ENCODE measurements around the gene ELMO3.

Gene ELMO3

GRCh38 chr16:67226804-67227566 lies 28.1 kb downstream of the ELMO3 start, which contains the start of gene TMEM208:
Gene TMEM208 (plus strand): TSS chr16:67227130. CDS start chr16:67227219, 89 bp downstream.
- peak; percentile 98 for DNase-seq

- DNase-seq, result no peak
Observed at GRCh38 chr16:67227567-67227921, 28.6 kb downstream of the ELMO3 start.

DNA sequence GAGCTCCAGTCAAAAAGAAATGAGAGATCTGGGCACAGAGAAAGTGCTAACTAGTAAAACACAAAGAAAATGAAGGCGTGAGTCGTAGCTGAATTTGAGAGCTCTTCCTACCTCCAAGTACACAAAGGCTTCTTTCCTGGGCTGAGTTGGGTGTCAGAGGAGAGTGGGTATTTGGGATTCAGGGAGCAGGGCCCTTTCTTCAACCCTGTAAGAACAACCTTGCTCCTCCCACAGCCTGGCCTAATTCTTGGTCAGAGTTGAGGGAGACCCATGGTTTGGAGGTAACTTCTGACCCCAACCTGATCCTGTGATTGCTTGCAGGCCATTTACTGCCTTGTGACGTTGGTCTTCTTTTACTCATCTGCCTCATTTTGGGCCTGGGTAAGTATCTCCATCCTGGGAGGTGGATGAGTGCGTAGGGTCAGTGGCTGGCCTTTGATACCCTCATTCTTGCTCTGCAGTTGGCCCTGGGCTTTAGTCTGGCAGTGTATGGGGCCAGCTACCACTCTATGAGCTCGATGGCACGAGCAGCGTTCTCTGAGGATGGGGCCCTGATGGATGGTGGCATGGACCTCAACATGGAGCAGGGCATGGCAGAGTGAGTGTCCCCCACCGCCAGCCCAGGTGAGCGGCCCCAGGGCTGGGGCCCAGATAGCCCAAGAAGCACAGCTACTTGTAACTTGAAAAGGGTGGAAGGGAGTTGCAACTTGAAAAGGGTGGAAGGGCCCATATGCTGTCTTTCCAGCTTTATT lies 29.3 kb downstream of the ELMO3 start:
- no peak for DNase-seq

DNA sequence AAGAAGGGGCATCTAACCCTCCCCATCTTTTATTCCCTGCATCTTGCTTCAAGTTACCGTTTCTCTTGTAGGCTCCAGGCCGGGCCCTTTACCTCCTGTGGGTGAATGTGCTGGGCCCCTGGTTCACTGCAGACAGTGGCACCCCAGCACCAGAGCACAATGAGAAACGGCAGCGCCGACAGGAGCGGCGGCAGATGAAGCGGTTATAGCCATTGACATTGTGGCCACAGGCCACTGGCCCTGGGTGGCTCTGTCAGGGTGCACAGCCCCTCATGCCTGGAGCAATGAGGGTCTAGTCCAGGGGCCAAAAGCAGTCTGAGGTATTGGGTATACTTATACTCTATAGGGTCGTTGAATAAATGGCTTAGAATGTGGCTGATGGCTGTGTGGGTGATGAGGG lies 30.0 kb downstream of the ELMO3 start:
- DNase-seq, result no peak

DNA sequence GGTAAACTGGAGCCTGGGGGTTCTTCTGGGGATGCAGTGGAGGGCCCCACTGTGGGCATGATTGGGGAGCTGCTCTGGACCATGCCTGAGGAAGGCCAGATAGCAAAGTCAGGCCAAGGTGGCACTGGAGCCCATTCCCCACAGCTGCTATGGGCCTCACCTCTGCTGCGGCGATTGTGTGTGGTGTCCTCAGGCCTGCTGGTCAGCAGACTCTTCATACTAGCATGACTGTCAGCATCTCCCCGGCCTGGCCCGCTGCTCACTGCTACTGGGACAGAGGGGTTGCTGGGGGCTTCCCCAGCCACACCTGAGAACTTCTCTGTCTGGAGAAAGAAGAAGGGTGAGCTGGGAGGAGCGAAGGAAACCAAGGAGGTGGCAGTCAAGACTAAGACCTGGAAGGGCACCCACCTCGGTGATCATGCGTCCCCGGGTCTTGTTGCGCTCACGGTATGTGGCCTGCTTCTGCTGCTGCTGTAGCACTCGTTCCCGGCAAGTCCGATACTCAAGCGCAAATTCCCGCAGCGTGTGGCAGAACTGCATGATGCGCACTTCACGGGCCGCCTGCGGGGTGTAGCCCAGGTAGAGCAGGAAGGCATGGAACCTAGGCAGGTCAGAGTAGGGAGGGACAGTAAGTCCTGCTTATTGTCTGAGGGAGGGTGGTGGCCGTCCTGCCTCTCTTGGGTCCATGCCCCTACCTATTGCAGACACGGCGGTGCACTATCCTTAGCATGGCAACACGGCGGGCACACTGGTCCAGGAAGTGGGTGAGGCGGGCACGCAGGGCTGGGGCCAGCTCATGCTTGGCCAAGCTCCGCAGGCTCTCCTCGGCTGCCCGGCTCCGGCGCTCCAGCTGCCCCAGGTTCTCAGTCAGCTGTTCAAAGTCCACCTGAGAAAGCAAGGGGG lies 31.2 kb downstream of the ELMO3 start:
- no peak for DNase-seq

DNA sequence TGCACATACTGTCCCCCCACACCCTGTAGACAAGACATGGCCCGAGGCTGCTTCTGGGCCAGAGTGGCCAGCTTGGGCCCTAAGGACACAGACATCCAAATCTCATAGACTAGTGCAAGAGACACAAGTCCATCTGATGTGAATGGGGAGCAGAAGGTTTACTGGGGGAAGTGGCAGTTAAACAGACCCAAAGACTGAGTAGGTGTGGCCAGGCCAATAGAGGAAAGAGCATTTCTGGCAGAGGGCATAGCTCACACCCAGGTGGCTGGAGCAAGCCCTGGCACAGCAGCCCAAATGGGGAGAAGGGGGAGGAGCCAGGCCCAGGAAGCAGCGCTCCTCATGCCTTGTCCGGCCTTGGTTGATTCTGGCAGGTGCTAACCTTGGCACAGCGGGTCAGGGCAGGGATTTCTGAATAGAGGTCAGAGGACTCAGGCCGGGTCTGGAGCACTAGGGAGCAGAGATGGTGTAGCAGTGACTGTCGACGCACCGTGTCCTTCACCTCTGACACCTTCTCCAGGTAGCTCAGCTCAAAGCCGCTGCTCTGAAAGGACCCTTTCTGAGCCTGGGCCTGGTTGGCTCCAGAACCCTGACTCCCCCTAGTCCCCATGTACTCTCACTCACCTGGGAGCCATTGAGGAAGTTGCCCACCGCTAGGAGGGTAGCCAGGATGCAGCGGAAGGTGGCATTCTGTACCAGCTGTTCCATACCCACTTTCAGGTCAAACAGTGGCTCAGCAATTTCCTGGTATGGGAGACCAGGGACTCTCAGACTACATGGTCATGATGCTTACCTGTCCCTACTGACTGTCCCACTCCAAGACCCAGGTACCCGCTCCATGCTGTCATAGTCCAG lies 32.1 kb downstream of the ELMO3 start:
- DNase-seq, result no peak

DNA sequence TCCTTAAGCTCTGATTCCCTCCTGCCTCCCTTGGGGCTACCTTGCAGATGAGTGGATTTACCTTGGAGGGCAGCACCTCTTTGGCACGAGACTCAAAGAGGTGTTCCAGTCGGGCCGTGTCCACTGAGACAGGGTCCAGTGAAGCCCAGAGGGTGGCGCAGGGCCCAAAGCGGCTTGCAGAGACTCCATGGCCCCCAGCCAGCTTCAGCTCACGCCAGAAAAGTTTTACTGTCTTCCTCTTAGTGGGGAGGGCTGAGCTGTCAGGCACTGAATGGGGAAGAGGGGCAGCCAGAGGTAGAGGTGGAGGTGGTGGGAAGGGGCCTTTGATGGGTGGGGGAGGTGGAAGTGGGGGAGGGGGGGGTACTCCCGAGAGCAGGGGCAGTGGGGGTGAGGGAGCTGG lies 34.7 kb downstream of the ELMO3 start:
- DNase-seq, result no peak

DNA sequence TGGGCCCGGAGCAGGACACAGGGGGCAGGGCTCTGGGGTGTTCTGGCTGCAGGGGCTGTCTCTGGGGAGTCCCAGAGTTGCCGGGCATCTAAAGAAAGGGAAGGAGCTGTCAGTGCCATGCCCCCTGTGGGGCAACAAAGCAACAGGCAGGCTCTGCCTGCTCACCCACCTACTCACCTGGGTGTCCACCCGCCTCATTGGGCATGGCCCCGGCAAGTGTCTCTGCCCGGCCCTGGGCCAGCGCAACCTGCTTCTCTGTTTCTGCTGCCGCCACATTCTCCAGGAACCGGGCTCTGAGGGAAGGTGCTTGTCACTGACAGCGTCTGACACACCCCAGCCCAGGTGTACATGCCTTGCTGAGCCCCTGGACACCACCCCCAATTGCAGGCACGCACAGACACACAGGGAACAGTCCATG lies 35.3 kb downstream of the ELMO3 start:
- no peak for DNase-seq

- no peak for DNase-seq
Observed at GRCh38 chr16:67235816-67236562, 37.1 kb downstream of the ELMO3 start.

- DNase-seq, result no peak
Observed at GRCh38 chr16:67236563-67237395, 37.8 kb downstream of the ELMO3 start.

DNA sequence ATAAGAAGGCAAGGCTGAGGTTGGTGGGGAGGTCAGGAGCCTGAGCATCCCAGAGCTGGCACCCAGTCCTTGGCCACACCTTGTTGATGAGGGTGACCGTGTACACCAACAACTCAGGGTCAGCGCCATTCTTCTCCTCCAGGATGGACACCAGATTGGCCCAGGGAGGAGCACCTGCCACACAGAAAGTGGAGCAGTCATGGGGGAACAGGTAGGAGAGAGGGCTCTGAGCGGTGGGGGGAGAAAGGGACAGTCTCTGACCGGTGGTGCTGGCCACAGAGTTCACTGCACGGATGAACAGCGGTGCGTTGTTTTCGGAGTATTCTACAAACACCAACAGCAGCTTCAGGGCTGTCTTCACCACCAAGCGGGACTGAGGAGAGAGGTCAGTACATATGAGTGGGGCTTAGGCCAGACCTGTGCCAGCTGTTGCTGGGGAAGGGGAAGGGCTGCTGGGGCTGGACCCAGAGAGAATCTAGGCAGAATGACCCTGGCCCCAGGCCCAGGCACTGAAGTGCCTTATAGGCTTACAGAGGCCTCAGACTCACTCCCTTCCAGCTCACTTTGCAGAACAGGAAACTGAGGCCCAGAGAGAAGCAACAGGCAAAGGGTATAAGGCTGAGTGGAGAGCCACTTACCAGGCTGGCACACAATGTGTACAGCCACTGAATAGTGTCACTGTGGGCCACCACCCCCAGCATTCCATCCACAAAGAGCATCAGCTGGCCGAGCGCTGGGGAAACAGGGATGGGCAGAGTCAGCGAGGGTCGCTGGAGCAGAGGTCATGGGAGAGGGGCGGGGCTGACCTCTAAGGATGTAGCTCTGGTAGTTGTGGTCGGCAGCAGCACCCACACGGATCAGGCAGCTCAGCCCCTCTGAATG lies 38.7 kb downstream of the ELMO3 start:
- DNase-seq, result no peak

DNA sequence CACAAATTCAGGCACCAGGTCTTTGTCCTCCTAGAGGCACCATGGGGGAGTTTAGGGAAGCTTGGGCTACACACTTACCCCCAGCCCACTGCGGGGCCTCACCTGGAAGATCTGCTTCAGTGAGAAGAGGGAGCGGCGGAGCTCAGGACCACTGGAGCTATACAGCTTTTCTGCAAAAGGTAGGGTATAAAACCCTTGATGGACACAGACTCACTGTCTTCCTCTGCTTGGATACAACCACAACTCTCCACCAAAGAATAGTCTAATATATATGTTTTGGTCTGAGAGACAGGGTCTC lies 39.3 kb downstream of the ELMO3 start:
- DNase-seq, result no peak

DNA sequence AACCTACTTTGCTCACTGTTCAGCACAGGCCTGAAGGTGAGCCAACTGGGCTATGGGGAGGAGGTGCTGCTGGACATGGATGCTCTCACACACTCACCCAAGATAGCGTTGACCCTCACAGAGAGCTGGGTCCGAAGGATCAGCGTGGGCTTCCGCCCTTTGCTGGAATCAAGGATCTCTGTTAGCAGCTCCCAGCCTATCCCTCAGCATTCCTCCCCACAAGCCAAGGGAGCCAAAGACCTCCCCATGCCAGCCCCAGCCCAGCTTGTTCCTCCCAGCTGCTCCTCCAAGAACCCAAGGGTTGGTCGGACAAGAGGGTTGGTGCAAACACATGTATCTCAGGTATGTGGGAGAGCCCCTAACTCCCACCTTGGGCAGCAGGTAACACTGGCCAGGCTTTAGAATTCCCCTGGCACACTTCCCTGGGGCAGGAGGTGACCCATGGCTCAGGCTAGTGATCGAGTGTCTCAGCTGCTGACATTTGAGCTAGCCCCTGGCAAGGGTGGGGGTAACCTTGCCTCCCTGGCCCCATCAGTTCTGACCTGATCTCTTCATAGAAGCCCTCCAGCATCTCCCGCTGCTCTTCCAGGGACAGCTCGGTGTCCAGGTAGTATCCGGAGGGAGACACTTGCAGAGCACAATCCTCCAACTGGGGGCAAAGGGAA lies 40.0 kb downstream of the ELMO3 start:
- DNase-seq, result no peak

GRCh38 chr16:67240506-67240905 lies 41.6 kb downstream of the ELMO3 start:
- no peak for DNase-seq

GRCh38 chr16:67241008-67241900 lies 42.3 kb downstream of the ELMO3 start:
- DNase-seq, result no peak

DNA sequence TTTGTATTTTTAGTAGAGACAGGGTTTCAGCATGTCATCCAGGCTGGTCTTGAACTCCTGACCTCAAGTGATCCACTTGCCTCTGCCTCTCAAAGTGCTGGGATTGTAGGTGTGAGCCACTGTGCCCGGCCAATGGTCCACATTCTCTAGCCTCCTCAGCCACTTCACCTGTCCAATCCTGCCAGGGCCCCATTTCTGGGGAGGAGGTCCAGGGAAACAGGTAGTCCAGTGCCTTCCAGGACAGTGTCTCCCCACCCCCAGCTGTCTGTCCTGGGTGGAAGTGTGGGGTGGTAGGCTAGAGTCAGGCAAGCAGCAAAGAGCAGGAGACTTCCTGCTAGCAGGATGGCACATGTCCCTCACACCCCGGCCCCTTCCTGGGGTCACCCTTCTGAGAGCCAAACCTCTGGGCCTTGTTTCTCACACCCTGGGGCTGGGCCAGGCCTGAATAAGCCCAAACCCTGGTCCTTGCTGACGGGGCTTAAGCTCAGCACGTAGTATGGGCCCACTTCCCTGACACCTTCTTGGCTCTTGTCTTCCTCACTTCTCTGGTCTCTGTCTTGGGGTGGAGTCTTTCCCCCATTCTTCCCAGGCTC lies 43.3 kb downstream of the ELMO3 start:
- no peak for DNase-seq

GRCh38 chr16:67243481-67243880 lies 44.5 kb downstream of the ELMO3 start:
- DNase-seq, result no peak

Measured in NCI-H2171 (cell line).